GM10266 (cell line): ENCODE results near the gene MIOX.

Source experiments
- DNase-seq: peaks from one replicate; pipeline ENCODE4 v3.0.0; 2012; ENCODE audit errors: extremely low spot score
- TF ChIP-seq, protein P1 (sequence below): IDR thresholded peaks from 2 replicates; pipeline ENCODE4 v1.5.1; 2012; ENCODE audit warnings: mild to moderate bottlenecking, low read depth; ENCODE audit not compliant: control insufficient read depth, insufficient read depth; ENCODE audit errors: missing control alignments

Gene MIOX

DNA sequence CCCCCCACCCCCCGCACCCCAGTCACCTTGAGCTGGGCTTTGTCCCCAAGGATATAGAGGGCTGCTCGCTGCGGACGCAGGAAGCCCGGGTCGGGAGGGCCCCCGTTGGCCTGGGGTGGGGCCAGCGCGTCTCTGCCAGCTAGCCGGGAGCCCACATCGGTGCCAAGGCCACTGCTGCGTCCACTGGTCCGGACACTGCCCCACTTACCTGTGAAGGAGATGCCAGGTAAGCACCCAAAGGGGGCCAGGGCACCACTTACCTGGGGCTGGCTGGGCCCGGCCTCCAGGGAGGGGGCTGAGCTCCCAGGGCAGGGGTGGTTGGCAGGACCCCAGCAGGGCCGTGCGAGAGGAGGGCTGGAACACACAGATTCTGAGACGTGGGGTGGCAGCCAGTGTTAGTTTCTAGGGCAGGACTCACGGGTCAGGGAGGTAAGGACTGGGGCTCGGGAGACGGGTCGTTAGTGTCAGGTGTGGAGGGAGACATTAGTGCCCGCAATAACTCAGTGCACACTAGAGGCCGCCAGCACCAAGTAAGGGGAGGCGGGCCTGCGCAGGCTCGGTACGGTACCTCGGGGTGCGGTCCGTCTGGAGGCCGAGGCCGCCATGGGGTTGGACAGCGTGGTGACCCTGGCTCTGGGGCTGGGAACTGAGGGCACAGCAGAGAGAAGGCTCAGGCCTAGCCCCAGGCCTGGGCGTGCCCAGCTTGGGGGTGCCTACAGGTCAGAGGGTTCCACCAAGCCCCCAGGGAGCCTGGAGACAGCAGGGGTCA is 30.0 kb upstream of the MIOX start:
- TF ChIP-seq, protein P1, sequence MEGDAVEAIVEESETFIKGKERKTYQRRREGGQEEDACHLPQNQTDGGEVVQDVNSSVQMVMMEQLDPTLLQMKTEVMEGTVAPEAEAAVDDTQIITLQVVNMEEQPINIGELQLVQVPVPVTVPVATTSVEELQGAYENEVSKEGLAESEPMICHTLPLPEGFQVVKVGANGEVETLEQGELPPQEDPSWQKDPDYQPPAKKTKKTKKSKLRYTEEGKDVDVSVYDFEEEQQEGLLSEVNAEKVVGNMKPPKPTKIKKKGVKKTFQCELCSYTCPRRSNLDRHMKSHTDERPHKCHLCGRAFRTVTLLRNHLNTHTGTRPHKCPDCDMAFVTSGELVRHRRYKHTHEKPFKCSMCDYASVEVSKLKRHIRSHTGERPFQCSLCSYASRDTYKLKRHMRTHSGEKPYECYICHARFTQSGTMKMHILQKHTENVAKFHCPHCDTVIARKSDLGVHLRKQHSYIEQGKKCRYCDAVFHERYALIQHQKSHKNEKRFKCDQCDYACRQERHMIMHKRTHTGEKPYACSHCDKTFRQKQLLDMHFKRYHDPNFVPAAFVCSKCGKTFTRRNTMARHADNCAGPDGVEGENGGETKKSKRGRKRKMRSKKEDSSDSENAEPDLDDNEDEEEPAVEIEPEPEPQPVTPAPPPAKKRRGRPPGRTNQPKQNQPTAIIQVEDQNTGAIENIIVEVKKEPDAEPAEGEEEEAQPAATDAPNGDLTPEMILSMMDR = peak; percentile 32
- DNase-seq = no peak

DNA sequence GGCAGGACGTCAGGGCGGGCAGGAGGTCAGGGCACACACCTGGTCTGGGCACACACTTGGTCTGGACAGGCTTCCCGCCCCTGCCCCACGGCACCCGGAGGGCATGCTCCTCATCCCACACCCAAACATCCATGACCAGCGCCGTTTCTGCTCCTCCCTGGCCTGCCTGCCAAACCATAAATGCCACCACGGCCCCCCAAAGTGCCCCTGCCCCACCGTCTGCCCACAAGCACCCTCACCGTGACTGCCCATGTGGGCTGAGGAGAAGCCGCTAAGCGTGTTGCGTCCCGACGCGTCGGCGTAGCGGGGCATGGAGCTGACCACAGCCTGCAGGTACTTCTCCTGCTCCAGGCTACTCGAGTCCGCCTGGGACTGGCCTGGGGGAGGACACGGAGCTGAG is 27.6 kb upstream of the MIOX start:
- TF ChIP-seq, protein P1 = no peak
- no peak for DNase-seq

DNA sequence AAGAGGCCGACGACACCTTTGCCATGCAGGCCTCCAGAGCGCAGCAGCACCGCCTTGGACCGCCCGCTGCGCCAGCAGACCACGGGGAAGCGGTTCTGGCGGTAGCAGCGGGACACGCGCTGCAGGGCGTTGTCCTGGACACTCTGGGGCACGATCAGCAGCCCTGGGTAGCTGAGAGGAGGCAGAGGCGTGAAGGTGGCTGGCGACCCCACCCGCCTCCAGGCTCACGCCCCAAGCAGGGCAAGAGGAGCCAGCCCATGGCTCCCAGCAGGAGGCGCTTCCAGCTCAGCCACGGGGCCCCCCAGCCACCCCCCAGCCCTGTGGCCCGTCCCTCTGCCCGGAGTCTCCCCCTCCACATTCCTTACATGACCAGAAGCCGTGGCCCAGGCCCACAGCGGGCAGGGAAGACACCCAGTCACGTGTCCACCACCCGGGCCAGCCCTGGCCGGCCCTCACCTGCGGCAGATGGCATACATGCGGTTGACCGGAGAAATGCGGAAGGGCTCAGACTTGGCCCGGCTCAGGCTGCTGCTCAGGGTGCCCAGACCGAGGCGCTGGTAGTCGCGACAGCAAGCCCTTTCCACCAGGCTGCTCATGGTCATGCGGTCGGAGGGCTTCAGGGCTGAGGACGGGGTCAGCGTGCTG is 27.0 kb upstream of the MIOX start:
- TF ChIP-seq, protein P1 = peak; percentile 8
- no peak for DNase-seq

DNA sequence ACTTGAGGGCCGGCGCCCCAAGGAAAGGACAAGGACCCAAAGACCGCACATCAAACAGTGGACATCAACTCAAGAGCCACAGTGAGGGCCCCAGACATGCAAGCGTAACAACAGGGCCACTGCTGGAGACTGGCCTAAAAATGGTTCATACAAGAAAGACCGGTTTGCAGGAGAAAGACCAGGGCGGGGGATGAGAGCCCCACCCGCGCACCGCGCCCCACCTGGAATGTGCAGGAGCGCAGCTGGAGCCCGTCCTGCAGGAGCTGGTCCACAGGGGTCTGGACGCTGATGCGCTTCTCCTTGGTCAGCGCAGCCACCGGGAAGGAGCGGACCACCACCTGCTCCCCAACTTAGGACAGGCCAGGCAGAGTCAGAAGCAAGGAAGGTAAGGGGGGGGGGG is 25.7 kb upstream of the MIOX start:
- TF ChIP-seq, protein P1 = no peak
- no peak for DNase-seq

DNA sequence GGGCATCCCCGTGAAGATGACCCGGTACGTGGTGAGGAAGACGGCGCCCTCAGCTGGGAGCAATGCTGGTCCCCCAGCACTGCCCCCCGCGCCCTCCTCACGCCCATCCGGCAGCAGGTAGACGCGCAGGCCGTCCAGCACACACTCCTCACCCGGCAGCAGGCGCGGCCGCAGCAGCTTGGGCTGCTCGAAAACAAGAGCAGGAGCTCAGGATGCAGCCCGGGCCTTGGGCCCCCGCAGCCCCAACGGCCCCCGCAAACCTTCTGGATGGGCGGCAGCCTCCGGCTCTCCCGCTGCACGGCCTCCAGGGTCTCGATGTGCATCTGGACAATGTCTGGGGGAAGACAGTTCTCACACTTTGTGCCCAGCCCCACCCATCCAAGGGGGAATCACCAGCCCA is 25.1 kb upstream of the MIOX start:
- TF ChIP-seq, protein P1 = no peak
- no peak for DNase-seq

DNA sequence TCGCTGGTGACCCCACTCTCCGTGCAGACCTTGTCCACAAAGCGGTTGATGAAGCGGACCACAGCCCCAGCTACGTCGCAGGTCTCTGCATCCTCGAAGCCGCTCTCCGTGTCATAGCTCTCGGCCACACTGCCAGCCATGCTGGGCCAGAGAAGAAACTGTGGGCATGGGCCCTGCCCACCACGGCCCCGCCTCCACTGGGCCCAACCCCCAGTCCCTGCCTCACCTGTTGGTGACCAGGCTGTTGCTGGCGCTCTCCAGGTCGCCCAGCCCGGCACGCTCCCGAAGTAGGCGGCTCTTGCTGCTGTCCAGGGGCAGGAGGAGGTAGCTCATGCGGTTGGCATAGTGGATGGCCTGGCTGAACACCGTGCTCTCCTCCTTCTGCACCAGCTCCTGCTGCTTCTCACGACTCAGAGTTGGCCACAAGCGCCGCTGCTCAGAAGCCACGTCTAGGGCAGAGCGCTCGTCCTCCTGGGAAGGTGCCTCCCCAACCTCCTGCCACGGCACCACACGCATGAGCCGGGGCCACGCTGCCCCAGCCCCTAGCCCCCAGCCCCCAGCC is 24.6 kb upstream of the MIOX start:
- TF ChIP-seq, protein P1 = no peak
- no peak for DNase-seq
